Testis (tissue), 3 donors: ENCODE data around the gene FAXC. TPM values are rescaled to one million over a fixed set of nuclear protein-coding genes. Genes with fewer than 3 reads are reported as not detected.

ENCODE experiments used
- DNase-seq: peaks from one replicate; pipeline ENCODE4 v3.0.0-alpha.2; 2019
- H3K27ac ChIP-seq, 2 donors: fragments of 200-600 bp; sonication (generic); one replicate each; pipeline ENCODE4 v1.5.1; 2019
- H3K27me3 ChIP-seq: fragments of 200-600 bp; sonication (generic); one replicate; pipeline ENCODE4 v1.5.1; 2019
- H3K36me3 ChIP-seq: fragments of 200-600 bp; sonication (generic); one replicate; pipeline ENCODE4 v1.5.1; 2017; ENCODE audit warnings: low read depth; ENCODE audit errors: missing control alignments
- H3K4me1 ChIP-seq: fragments of 200-600 bp; sonication (generic); one replicate; pipeline ENCODE4 v1.5.1; 2019
- H3K4me3 ChIP-seq, 2 donors: fragments of 200-600 bp; sonication (generic); one replicate each; pipeline ENCODE4 v1.5.1; 2017 to 2019
- H3K9me3 ChIP-seq: fragments of 200-600 bp; sonication (generic); one replicate; pipeline ENCODE4 v1.5.1; 2017
- POLR2A ChIP-seq: fragments of 450-650 bp; IDR thresholded peaks from one replicate; pipeline ENCODE4 v1.6.1; 2017; ENCODE audit warnings: antibody characterized with exemption, mild to moderate bottlenecking, moderate library complexity
- WGBS, 2 donors: methylation state at CpG; one replicate each; pipeline ENCODE4 v1.1.5; 2018; 5-methylcytosine and 5-hydroxymethylcytosine counted together
- intact Hi-C: fragments of 100-400 bp; cut with DNase I; formaldehyde crosslinking; loops from one replicate; pipeline ENCODE4 v1.15.1; 2023; ENCODE audit warnings: low total_unique reads
- polyA plus RNA-seq: library from polyadenylated mRNA; stranded (reverse); fragments of 350-450 nt; fragmentation: Illumina TruSeq; extraction: RNeasy Lipid Tissue Mini Kit (QIAGEN cat#74804); gene quantifications from one replicate; pipeline ENCODE4 v1.2.3, GENCODE V29; 2014; ENCODE audit warnings: low read depth, low replicate concordance; ENCODE audit not compliant: insufficient read depth
- total RNA-seq, 2 donors: library from RNA; depleted of rRNA; stranded (reverse); fragments of >200 nt; gene quantifications; one replicate each; pipeline ENCODE4 v1.2.3, GENCODE V29; 2016
- TF ChIP-seq, protein P1 (sequence below), 3 experiments: fragments of 450-650 bp in 2 of 3; fragments of 200-600 bp in 1 of 3; sonication (generic) in 1 of 3; IDR thresholded peaks; one replicate each; pipeline ENCODE4 v1.5.1; 2016 to 2019; ENCODE audit warnings: antibody characterized with exemption in 3 of 3, mild to moderate bottlenecking in 2 of 3, moderate library complexity in 1 of 3

The FAXC gene
- total and polyA plus RNA-seq, 3 donors from 2014 or later: 2.7 to 5.9 (median 5.0) TPM

DNA sequence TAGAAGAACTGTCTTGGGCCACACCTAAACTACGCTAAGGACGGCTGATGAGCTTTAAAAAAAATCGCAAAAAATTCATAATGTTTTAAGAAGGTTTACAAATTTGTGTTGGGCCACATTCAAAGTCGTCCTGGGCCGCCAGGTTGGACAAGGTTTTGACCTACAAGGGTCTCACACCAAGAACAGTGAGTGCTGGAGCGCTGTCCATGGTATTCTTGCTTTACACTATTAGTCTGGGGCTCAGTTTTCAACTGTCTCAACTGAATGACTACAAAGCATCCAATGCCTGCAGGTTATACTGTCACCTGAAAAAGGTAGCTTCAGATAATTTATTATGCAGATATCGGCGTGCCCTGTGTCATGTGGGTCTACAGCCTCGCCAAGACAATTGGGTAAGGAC lies 3.7 kb upstream of the FAXC start:
- intact Hi-C loops: no loop called here
- Histone ChIP-seq H3K4me1 (no peaks in the 10 kb centered on the region), H3K27me3 (no peaks in the 10 kb centered on the region), H3K9me3 (no peaks in the 10 kb centered on the region), H3K36me3 (no peaks in the 10 kb centered on the region), H3K4me3 (no peak overlapping the region), H3K27ac (no peak overlapping the region)
- TF ChIP-seq POLR2A: no peak
- TF ChIP-seq, protein P1, sequence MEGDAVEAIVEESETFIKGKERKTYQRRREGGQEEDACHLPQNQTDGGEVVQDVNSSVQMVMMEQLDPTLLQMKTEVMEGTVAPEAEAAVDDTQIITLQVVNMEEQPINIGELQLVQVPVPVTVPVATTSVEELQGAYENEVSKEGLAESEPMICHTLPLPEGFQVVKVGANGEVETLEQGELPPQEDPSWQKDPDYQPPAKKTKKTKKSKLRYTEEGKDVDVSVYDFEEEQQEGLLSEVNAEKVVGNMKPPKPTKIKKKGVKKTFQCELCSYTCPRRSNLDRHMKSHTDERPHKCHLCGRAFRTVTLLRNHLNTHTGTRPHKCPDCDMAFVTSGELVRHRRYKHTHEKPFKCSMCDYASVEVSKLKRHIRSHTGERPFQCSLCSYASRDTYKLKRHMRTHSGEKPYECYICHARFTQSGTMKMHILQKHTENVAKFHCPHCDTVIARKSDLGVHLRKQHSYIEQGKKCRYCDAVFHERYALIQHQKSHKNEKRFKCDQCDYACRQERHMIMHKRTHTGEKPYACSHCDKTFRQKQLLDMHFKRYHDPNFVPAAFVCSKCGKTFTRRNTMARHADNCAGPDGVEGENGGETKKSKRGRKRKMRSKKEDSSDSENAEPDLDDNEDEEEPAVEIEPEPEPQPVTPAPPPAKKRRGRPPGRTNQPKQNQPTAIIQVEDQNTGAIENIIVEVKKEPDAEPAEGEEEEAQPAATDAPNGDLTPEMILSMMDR (IDR thresholded peaks at IDR 0.05): no peak
- DNase-seq: no peak
- 73 to 75% methylated on average over 9 of the region's 9 CpGs for WGBS, 2 donors

GRCh38 chr6:99350573-99350972 lies 1.1 kb upstream of the FAXC start:
- intact Hi-C loops: no loop called here
- no peaks in the 10 kb centered on the region for H3K9me3 ChIP-seq
- DNase-seq: no peak
- H3K4me3 ChIP-seq: peak overlapping the region in 1 of 2 donors; percentile 59
- TF ChIP-seq, protein P1 (IDR thresholded peaks at IDR 0.05): no peak
- TF ChIP-seq POLR2A: no peak
- H3K36me3 ChIP-seq: no peaks in the 10 kb centered on the region
- H3K27me3 ChIP-seq: no peaks in the 10 kb centered on the region
- 26 to 29% methylated on average over 10 of the region's 10 CpGs for WGBS, 2 donors
- no peaks in the 10 kb centered on the region for H3K4me1 ChIP-seq
- no peak overlapping the region for H3K27ac ChIP-seq

GRCh38 chr6:99348288-99349170 lies 945 bp downstream of the FAXC start:
- no peak overlapping the region for H3K27ac ChIP-seq
- 36 to 50% methylated on average over 12 to 25 of the region's 25 CpGs for WGBS, 2 donors
- no peak for DNase-seq

GRCh38 chr6:99347804-99348203 lies 1.7 kb downstream of the FAXC start:
- no peaks in the 10 kb centered on the region for H3K9me3 ChIP-seq
- no peak overlapping the region for H3K4me3 ChIP-seq
- no peak for DNase-seq
- no peaks in the 10 kb centered on the region for H3K36me3 ChIP-seq
- TF ChIP-seq, protein P1 (IDR thresholded peaks at IDR 0.05): no peak
- no peak for TF ChIP-seq POLR2A
- intact Hi-C loops: no loop called here
- no peaks in the 10 kb centered on the region for H3K4me1 ChIP-seq
- H3K27ac ChIP-seq: no peak overlapping the region
- WGBS, 2 donors: 60 to 83% methylated on average over 1 of the region's 1 CpG
- H3K27me3 ChIP-seq: no peaks in the 10 kb centered on the region

More at GRCh38 chr6:99348288-99349170, 945 bp downstream of the FAXC start:
- TF ChIP-seq, protein P1 (IDR thresholded peaks at IDR 0.05): no peak
- TF ChIP-seq POLR2A: no peak
- Histone ChIP-seq H3K27me3 (no peaks in the 10 kb centered on the region), H3K9me3 (no peaks in the 10 kb centered on the region), H3K4me3 (peak overlapping the region; percentile 52 to 59), H3K36me3 (no peaks in the 10 kb centered on the region), H3K4me1 (no peaks in the 10 kb centered on the region)
- intact Hi-C loops: no loop called here
